Body of pancreas (tissue), 4 donors: ENCODE measurements around the gene CMTR2.

Experiments used
- CTCF ChIP-seq, 7 experiments: fragments of 450-650 bp in 4 of 7; fragments of 200-600 bp in 3 of 7; sonication (generic) in 3 of 7; IDR thresholded peaks; one replicate each; pipeline ENCODE4 v1.5.1; 2016 to 2019; ENCODE audit warnings: antibody characterized with exemption in 7 of 7
- POLR2A ChIP-seq, 3 donors: fragments of 450-650 bp; IDR thresholded peaks; one replicate each; pipeline ENCODE4 v1.6.1; 2016; ENCODE audit warnings: antibody characterized with exemption in 3 of 3, mild to moderate bottlenecking in 2 of 3

GRCh38 chr16:71246309-71246708, 42.9 kb downstream of the CMTR2 start:
- TF ChIP-seq CTCF (IDR thresholded peaks at IDR 0.05) (no peak), POLR2A (IDR thresholded peaks at IDR 0.05) (no peak)
